NB4 (cell line): ENCODE results near the gene KCNA5.

Source experiments
- CTCF ChIP-seq: IDR thresholded peaks from one replicate; pipeline ENCODE4 v1.5.1; 2012; ENCODE audit warnings: low read depth, low read length
- MAX ChIP-seq: IDR thresholded peaks from 2 replicates; pipeline ENCODE4 v1.6.1; 2011; ENCODE audit warnings: low read depth, low read length
- MYC ChIP-seq: IDR thresholded peaks from 2 replicates; pipeline ENCODE4 v1.6.1; 2011; ENCODE audit warnings: low read depth, low read length
- POLR2A ChIP-seq: IDR thresholded peaks from 2 replicates; pipeline ENCODE4 v1.6.1; 2011; ENCODE audit warnings: mild to moderate bottlenecking; ENCODE audit not compliant: insufficient read length; ENCODE audit errors: extremely low read depth

GRCh38 chr12:4996714-4997113 lies 47.0 kb upstream of the KCNA5 start:
- no peak for TF ChIP-seq CTCF
- no peak for TF ChIP-seq MAX
- TF ChIP-seq POLR2A = no peak
- TF ChIP-seq MYC = no peak
